KOPT-K1 (cell line): ENCODE data around the gene ARHGAP36.

Experiments used
- H3K27ac ChIP-seq: fragments of 200-600 bp; sonication (generic); 2 replicates; pipeline ENCODE4 v1.5.1; 2016; ENCODE audit warnings: antibody characterized with exemption, mild to moderate bottlenecking, low read depth, low read length; ENCODE audit not compliant: poor library complexity, severe bottlenecking
- H3K36me3 ChIP-seq: fragments of 200-600 bp; sonication (generic); 2 replicates; pipeline ENCODE4 v1.5.1; 2017; ENCODE audit warnings: antibody characterized with exemption, mild to moderate bottlenecking, low read length, moderate library complexity; ENCODE audit not compliant: insufficient read depth
- H3K9me3 ChIP-seq: fragments of 200-600 bp; sonication (generic); 2 replicates; pipeline ENCODE4 v1.5.1; 2017; ENCODE audit warnings: antibody characterized with exemption, low read length, mild to moderate bottlenecking; ENCODE audit not compliant: insufficient read depth, poor library complexity, severe bottlenecking

Gene ARHGAP36

DNA sequence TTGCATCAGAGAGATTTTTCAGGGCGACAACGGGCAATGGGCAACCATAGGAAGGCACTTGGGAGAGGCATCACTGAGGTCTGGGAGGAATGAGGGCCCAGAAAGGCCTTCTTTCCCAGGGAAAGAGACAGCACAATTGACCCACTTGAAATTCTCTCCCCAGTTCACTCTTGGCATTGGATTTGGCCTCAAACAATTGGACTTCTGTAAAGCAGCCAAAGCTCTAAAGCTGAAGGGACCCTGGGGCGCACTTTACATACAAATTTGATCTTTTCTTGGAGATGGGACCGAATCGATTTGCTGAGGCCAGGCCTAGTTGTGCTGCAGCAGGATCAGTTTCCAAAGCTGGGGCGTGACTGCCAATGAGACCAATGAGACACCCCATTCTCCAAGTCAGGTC, 3.2 kb downstream of the ARHGAP36 start:
- H3K9me3 ChIP-seq = no peaks in the 10 kb centered on the region
- H3K36me3 ChIP-seq = no peaks in the 10 kb centered on the region
- H3K27ac ChIP-seq = no peak overlapping the region

DNA sequence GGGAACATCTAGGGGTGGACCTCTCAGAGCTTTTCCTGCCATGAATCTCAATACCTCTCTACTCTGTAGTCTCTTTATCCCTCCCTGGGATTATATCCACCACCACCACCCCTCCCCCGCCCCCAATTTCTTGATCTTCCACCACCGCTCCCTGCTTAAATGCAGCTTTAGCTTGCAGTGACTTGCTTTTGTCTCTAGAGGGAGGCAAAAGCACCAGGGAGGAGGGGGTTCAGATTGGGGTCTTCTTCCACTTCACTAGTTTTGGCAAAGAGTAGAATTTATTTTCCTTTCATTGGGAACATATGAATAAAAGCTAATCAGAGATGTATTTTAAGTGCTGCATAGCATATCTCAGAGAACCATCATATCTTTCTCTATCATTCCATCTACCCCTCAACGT, 5.5 kb downstream of the ARHGAP36 start:
- H3K36me3 ChIP-seq = no peaks in the 10 kb centered on the region
- no peak overlapping the region for H3K27ac ChIP-seq
- no peaks in the 10 kb centered on the region for H3K9me3 ChIP-seq

DNA sequence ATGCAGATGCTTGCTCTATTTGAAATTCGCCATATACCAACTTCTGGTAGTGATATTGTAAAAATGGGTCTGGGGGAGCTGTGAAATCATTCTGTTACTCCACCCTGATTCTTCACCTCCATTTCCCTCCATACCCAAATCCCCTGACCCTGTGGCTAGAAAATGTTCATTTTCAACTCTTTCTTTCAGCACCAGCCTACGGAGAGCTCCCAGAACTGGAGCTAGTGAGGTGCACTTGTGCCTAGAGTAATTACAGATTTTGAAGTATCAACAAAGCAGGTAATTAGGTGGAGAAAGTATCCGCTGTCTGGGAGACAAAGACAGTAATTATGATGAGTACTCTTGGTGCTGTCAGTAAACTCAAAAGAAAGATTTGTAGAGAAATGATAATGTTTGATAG, 8.1 kb downstream of the ARHGAP36 start:
- H3K27ac ChIP-seq = no peak overlapping the region
- no peaks in the 10 kb centered on the region for H3K9me3 ChIP-seq
- no peaks in the 10 kb centered on the region for H3K36me3 ChIP-seq

DNA sequence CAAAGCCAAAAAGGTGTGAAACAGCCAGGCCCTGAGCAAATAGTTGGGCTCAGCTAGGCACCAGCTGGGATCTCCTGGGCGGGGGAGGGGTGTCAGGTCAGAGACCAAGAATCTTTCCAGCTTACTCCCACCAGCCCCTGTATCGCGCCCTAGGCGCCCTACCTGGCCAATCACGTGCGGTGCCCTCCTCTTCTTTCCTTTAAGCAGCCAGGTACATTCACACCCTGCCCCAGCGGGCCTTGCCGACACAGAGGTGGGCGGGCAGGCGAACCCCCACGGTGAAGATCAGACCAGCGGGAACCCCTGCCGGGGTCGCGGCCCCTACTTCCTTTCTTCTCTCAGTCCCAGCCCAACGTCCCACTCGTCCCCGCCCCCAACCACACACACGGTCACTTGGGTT, 9.1 kb downstream of the ARHGAP36 start:
- Histone ChIP-seq H3K9me3 (no peaks in the 10 kb centered on the region), H3K36me3 (no peaks in the 10 kb centered on the region), H3K27ac (no peak overlapping the region)

DNA sequence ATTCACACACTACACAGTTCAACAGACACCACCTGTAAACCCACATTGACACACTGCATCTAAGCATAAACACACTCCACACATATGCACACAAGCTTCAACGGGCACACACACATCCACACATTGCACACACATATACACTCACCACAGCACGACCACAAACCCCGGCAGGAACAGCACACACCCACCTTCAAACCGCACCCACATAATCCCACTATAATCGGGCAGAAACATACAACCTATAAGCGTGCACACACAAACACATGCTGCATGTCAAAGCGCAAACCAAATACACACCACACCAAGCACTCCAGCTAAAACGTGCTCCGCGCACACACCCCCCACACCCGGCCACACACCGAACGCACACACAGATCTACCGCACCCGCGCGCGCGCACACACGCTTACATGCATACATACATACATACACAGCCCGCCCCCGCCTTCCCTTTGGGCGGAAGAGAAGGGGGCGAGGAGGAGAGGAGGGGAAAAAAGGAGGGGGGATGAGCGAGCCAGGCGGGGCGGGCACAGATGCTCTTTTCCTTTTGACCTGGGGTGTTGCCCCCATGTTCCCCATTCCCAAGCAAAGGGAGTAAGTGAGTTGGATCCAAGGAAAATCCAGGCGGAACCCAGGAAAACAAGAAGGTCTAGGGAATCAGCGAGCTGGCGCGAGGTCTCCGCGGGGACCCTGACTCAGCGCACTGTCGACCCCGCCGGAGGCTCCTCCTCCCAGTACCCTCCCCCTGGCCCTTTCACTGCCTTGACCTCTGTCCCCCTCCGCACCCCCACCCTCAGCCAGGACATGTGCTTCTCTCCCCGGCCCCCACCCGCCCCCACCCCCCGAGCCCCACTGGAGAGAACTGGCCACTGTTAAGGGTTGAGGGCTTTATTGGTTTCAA, 9.9 kb downstream of the ARHGAP36 start:
- Histone ChIP-seq H3K9me3 (no peaks in the 10 kb centered on the region), H3K36me3 (no peaks in the 10 kb centered on the region), H3K27ac (no peak overlapping the region)

DNA sequence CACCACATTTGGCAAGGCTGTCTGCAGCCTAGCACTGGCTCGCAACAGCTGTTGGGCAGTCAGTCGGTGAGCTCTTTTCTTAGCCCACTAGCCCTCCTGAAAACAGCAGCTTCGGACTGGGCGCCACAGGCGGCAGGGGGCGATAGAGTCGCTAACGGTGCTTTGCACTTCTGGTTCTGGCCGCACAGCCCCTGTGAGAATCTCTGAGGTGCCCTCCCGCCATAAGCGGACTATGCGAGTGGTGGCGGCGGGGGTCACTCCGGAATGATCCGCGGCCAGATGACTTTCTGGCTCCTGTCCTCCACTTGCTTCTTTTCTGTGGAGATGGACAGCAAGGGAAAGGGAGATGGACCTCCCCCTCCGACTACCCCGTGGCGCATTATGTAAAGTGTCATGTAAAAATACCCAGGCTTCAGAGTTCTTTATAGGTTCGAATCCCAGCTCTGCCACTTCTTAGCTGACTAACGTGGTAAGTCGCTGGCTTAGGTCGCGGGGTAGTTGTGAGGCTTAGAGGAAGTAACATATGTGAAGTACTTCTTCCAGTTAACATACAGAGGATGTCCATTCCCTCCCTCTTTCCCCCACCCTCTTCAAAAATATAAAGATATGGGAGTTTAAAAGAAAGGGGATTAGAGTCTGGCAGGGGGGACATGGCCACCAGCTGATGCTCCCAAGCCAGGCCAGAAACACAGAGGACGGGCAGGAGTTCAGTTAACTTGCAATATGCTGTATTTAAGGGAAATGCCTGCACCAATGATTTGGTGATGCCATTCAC, 11.0 kb downstream of the ARHGAP36 start:
- H3K36me3 ChIP-seq = no peaks in the 10 kb centered on the region
- H3K27ac ChIP-seq = no peak overlapping the region

DNA sequence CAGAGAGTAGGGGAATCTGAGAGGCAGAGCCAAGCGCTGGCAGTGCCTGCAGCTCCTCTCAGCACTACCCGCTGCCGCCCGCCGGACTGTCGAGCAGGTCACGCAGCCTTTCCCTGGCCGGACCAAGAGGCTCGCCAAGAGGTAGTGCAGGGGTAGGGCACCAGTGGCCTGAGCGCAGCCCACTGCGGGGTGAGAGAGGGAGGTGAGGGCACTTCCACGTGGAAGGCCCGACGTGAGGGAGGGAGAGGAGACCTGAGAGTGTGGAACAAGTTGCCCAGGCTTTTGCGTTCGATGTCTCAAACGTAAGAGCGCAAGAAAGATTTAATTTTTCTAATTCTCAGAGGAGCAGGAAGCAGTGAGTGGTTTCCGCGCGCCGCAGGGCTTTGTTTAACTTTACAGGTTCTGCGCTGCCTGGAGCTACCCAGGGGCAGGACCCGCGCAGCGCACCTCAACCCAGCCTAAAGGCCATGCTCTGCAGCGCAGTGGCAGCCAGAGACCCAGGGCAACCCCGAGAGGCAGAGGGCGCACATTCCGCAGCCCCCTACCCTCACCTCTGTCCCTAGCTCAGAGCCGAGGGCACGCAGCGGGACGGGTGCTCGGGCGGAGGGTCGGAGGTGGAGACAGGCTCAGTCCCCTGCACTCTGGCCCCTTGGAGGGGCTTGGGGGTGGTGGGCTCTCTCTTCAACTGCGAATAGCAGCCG, 14.9 kb downstream of the ARHGAP36 start:
- Histone ChIP-seq H3K36me3 (no peaks in the 10 kb centered on the region), H3K27ac (no peak overlapping the region), H3K9me3 (no peaks in the 10 kb centered on the region)

More for the DNA sequence above, 11.0 kb downstream of the ARHGAP36 start:
- no peaks in the 10 kb centered on the region for H3K9me3 ChIP-seq

DNA sequence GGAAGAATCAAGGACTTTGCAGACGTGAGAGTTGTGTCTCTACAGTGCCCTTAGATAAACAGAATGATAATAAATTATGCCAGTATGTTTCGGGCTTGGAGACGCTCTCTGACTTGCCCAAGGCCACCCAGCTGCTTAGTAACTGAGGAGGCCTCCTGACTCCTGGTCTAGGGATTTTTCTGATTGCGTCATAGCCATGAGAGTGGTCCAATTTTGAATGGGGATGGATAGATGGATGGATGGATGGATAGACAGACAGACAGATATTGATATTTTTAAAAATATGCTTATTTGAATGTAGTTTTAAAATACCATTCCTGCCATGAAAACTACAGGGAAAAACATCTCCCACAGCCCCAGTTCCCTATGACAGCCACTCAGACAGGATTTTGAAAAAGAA, 15.5 kb downstream of the ARHGAP36 start:
- Histone ChIP-seq H3K36me3 (no peaks in the 10 kb centered on the region), H3K27ac (no peak overlapping the region), H3K9me3 (no peaks in the 10 kb centered on the region)

DNA sequence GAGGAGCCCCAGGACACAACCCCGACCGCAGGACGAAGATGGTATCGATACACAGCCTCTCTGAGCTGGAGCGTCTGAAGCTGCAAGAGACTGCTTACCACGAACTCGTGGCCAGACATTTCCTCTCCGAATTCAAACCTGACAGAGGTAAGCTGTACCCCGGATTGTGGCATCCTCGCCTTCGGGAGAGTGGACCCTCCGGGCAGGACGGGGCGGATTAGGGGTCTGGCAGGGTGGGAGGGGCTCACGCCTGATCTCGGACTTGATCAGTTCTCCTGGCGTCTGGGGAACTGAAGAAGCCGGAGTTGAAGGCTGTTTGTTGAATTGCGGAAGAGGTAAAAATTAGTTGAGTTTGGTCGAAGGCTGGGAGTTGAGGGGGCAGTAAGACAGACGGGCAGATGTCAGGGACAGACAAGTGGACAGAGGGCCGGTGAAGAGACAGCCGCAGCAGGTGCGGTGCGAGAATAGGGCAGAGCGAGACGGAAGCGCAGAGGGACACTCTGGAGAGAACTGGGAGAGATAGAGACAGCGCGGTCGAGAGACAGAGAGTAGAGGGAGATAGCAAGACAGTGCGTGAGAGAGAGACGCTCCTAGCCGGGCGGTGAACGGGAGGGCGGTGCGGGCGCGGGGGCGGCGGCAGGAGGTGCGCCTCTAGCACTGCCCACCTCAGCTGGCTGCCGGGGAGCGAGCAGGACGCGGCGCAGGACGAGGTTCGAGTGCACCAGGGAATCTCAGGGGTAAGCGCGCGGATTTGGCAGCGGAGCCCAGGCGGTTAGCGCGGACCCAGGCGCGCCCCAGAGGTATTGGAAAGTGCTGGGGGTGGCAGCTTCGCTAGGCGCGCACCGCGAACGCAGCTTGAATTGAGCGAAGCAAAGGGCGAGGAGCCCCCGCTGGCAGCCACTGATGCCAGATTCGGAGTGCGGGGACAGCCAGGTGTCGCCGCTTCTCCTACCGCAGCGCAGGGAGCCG, 23.9 kb downstream of the ARHGAP36 start:
- no peak overlapping the region for H3K27ac ChIP-seq

DNA sequence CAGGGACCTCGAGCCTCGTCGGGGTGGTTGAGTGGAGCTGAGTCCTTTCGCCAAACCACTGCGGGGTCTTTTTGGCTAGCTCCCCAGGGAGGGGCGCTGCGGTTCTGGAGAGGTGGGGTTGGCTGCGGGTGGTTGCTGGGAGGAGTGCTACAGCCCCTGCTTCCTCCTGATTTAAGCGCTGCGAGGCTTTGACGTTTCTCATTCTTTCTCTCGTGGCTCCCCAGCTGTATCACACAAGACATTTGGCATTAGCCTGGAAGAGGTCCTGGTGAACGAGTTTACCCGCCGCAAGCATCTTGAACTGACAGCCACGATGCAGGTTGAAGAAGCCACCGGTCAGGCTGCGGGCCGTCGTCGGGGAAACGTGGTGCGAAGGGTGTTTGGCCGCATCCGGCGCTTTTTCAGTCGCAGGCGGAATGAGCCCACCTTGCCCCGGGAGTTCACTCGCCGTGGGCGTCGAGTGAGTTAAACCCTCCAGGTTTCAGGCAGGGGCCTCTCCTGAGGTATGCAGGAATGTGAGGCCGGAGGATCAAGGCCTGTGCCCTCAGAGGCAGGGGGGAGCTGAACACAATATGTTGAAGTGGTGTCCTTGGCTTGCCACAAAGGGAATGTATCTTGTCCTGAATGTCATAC, 25.5 kb downstream of the ARHGAP36 start:
- Histone ChIP-seq H3K9me3 (no peaks in the 10 kb centered on the region), H3K27ac (no peak overlapping the region), H3K36me3 (no peaks in the 10 kb centered on the region)

More for the DNA sequence above, 23.9 kb downstream of the ARHGAP36 start:
- Histone ChIP-seq H3K36me3 (no peaks in the 10 kb centered on the region), H3K9me3 (no peaks in the 10 kb centered on the region)

DNA sequence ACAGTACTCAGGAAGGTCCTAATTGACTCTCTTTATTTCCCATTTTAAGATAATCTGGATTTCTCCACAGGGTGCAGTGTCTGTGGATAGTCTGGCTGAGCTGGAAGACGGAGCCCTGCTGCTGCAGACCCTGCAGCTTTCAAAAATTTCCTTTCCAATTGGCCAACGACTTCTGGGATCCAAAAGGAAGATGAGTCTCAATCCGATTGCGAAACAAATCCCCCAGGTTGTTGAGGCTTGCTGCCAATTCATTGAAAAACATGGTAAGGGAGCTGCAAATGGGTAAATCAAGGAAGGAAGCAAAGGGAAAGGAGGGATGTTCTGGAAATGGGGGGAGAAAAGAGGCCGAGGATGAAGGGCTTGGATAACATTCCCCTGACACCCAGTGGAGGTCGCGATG, 26.0 kb downstream of the ARHGAP36 start:
- no peaks in the 10 kb centered on the region for H3K9me3 ChIP-seq
- no peaks in the 10 kb centered on the region for H3K36me3 ChIP-seq
- no peak overlapping the region for H3K27ac ChIP-seq

DNA sequence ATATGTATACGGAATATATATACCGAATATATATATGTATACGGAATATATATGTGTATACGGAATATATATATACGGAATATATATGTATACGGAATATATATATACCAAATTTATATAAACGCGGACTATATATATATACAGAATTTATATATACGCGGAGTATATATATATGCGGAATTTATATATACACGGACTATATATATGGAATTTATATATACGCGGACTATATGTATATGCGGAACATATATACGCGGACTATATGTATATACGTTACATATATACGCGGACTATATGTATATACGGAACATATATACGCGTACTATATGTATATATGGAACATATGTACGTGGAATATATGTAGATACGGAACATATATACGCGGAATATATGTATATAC, 78.6 kb downstream of the ARHGAP36 start:
- Histone ChIP-seq H3K9me3 (no peaks in the 10 kb centered on the region), H3K36me3 (no peaks in the 10 kb centered on the region), H3K27ac (no peak overlapping the region)

DNA sequence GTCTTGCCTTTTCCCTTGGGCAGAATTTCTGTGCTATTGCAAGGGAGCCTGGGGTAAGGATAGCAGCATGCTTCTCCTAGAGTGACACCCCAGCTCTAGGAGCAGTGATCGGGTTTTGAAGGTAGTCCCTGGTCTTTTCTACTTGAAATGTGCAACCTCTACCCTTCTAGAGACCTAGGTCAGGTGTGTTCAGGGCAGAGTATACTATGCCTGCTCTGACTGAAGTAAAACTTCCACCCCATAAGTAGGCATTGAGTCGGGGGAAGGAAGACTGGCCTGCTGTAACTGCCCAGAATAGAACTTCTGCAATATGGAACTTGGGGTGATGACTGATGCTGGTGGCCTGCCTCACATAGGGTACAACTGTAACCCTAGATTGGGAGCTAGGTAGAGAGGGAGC, 80.9 kb downstream of the ARHGAP36 start:
- no peaks in the 10 kb centered on the region for H3K9me3 ChIP-seq
- H3K27ac ChIP-seq = no peak overlapping the region
- no peaks in the 10 kb centered on the region for H3K36me3 ChIP-seq
